Embryonic facial prominence (tissue), 1 donor: Measurements from ENCODE around the gene ANKDD1B.

Source experiments
- DNase-seq: peaks from one replicate; pipeline ENCODE4 v3.0.0-alpha.2; 2016; ENCODE audit errors: extremely low spot score

The ANKDD1B gene

DNA sequence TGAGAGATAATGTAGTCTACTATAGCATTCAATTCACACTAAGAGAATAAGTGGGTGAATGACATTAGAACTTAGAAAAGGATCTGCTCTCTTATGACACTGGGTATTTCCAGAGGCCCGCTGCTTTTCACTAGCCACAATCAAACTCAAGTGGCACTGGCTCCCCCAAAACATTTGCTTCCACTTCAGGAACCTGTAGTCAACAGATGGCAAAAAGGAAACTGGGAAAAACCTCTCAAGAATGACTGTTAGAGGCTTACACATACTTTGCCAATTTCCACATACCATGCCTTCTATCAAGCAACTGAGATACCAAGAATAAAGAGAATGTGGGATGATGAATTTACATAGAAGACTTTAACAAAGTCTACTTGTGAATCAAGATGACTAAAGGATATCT lies 94.8 kb downstream of the ANKDD1B start:
- DNase-seq = no peak

DNA sequence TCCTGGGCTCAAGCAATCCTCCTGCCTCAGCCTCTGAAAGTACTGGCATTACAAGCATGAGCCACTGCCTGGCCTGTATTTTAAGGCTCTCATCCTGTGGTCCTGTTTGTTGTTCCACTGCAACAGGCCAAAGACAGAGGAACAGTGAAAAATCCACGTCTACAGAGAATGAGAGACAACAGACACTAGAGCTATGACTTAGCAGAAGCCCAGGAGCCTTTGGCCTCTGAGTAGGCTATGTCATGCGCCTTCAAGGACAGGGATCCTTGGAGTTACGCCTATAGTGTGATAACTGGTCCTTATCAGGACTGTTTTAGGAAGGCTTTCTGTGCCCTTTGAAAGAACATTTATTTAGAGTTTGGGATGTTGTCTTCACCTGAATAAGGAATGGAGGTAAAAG lies 95.5 kb downstream of the ANKDD1B start:
- DNase-seq = no peak

DNA sequence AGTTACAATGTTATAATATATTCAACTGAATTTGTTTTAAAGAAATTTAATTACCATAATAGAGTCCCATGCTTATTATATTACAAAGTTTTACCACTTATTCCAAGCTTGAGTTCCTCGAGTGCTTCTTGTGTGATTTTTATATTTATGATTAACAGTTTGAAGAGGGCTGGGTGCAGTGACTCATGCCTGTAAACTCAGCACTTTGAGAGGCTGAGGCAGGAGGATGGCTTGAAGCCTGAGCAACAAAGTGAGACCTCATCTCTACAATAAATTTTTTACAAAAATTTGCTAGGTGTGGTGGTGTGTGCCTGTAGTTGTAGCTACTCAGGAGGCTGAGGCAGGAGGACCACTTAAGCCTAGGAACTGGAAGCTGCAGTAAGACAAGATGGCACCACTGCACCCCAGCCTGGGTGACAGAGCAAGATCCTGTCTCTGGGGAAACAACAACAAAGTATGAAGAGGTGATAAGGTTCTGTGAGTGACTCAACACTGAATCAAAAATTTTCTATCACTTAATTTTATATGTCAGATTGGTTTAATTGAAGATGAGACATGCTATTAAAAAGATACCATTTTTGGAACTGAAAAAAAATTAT lies 96.8 kb downstream of the ANKDD1B start:
- no peak for DNase-seq

DNA sequence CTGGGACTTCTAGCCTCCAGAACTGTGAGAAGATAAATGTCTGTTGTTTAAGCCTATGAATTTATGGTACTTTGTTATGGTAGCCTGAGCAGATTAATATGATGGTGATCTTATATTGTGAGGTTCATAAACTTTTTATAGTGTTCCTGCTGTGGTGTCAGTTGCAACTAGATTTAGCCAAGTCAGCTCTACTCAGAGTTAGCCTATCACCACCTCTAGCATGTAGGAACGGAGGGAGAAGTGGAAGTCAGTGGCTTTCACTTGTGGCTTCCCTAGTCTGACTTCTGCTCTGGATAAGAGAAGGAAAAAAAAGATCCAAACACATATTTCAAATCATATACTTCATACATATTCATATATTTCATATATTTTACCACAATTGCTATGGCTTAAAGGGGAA lies 99.4 kb downstream of the ANKDD1B start:
- no peak for DNase-seq

DNA sequence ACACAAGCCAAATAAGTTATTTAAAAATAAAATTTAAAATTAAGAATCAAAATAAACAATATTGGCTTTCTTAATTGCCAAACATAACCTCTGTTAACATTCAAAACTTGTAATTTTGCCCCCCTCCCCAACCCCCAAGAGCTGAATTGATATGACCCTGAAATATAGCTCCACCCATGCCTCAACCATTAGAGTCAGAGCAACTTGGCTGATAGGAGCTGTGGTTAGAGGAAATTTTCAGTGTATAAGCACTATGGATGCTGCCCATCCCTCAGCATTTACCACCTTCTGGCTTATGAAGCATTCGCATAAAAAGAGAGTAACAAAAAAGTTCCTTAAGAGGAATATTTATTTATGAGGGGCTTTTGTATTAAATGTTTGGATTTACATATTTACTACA lies 99.9 kb downstream of the ANKDD1B start:
- DNase-seq = no peak

DNA sequence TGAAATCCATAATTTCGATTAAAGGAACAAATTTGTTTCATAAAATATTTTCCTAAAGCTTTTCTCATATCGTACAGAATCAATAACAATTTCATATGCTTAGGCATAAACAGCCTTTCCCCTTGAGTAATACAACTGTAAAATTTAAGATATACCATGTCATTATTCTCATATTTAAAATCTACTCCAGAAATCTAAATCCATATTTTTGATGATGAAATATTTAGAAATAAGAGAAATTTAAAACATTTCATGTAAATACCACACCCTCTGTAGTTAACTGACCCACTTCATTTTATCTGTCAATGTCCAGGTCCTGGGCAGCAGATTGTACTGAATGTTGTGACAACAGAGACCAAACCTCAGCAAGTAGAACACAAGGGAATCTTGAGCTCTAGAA lies 100.8 kb downstream of the ANKDD1B start:
- no peak for DNase-seq

DNA sequence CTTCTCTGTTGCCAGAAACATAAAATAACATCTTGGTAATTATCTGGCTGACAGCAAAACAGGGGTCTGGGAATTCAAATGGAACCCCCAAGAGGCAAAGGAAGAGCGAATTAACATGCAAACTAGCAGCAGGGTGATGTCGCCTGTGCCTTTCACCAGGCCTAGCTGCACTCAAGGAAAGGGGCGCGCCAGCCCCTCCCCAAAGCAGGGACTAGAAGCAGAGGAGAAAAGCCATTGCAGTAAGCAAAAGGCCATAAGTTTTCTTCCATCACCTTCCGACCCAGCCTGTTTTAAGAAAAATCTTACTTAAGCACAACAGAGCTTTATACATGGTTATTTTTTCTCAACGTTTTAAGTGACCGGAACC lies 105.4 kb downstream of the ANKDD1B start:
- no peak for DNase-seq

DNA sequence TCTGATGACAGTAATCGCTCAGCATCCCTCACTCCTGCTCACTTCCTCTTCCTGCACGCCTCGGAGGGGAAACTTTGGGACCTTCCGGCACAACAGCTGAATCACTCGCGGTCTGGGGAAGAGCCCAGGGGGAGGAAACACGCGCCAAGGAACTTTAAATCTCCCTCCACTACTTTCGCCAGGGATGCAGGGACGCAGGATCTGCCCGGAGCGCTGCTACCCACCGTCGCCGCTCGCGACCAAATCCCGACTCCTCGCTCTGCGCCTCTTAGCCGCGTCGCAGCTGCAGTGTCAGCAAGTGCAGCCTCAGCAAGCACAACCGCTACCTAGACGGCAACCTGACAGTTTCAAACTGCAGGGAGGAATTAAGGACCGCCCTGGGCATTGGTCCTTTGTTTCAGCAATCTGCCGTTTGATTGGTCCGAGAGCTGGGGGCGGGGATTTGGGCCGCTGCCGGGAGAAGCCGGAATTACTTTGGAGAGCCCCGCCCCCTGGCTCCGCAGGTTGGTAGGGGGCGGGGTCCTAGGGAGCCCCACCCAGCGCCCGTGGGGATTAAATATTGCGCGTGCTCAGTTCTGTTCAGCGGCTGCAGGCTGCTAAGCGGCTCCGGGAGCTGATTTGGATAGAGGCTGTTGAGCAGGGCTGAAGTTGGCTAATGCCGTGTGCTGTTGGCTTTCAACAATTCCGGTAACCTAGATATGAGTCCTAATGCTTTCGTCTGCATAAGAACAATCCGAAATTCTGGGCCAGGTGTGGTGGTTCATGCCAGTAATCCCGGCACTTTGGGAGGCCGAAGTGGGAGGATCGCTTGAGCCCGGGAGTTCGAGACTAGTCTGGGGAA lies 106.0 kb downstream of the ANKDD1B start, which contains the start of gene POC5:
TSS of gene POC5 (minus strand) at position 356 of the 841 bp plus-strand sequence. CDS start 4,500 bp downstream, outside the sequence.
- DNase-seq = peak; percentile 89

DNA sequence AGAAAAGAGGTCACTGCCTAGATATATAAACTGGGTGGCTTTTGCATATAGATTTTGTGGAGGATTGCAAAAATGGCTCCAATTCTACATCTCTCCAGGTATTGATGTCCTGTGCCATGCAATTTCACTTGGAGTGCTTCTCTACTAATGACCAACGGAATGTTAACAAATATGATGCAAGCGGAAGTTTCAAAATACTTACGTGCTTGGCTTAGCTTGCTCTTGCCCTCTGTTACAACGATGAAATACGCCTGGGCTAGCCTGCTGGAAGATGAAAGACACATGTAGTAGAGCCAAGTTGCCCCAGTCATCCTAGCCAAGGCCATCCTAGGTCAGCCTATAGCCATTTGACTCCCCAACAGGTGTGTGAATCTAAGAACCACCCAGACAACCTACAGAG lies 109.6 kb downstream of the ANKDD1B start:
- DNase-seq = no peak
